ENCODE results near the gene CAPZB. TPM values are rescaled to one million over a fixed set of nuclear protein-coding genes. Genes with fewer than 3 reads are reported as not detected.

Gene CAPZB
- total RNA-seq, 4 donors from 2014 or later: 127 to 404 (median 136) TPM

GRCh38 chr1:19401535-19401889 is 83.8 kb downstream of the CAPZB start:
- TF ChIP-seq POLR2AphosphoS5 (IDR thresholded peaks at IDR 0.05): no peak
- TF ChIP-seq POLR2A (IDR thresholded peaks at IDR 0.05): no peak
- TF ChIP-seq EP300 (IDR thresholded peaks at IDR 0.05; ENCODE audit: low read depth): no peak
- TF ChIP-seq CTCF (IDR thresholded peaks at IDR 0.05): no peak

GRCh38 chr1:19400875-19401534 is 84.3 kb downstream of the CAPZB start:
- Histone ChIP-seq H3K4me3 (no peak overlapping the region), H3K27ac (peak overlapping the region; percentile 59 to 77 (median 66)), H3K4me1 (peaks cover 31 to 73% (median 40%) of the 10 kb centered on the region in 4 donors), H3K9me3 (no peaks in the 10 kb centered on the region), H3K36me3 (no peaks in the 10 kb centered on the region), H3K27me3 (no peaks in the 10 kb centered on the region)
- DNase-seq: no peak
- in situ Hi-C loops (cut with MboI; ENCODE audit: low pct_ligation_motif_present in 1 of 4, low pct_unique_long_range_greater_than_20kb in 1 of 4, low sequenced_read_pairs in 3 of 4) (no loop called here), intact Hi-C loops (cut with DNase I; ENCODE audit: low total_unique reads) (no loop called here)
- 75 to 83% methylated on average over 3 to 7 of the region's 7 CpGs for WGBS, 2 donors (ENCODE audit: low coverage in 1 of 2)
- no peak for TF ChIP-seq POLR2AphosphoS5 (IDR thresholded peaks at IDR 0.05)
- no peak for TF ChIP-seq POLR2A (IDR thresholded peaks at IDR 0.05)
- no peak for TF ChIP-seq CTCF (IDR thresholded peaks at IDR 0.05)
- no peak for TF ChIP-seq EP300 (IDR thresholded peaks at IDR 0.05; ENCODE audit: low read depth)

More at GRCh38 chr1:19401535-19401889, 83.8 kb downstream of the CAPZB start:
- DNase-seq: no peak
- 59 to 63% methylated on average over 3 of the region's 3 CpGs for WGBS, 2 donors (ENCODE audit: low coverage in 1 of 2)
- Histone ChIP-seq H3K27me3 (no peaks in the 10 kb centered on the region), H3K4me1 (peaks cover 31 to 78% (median 40%) of the 10 kb centered on the region in 4 donors), H3K27ac (peak overlapping the region; percentile 59 to 77 (median 66)), H3K36me3 (no peaks in the 10 kb centered on the region), H3K9me3 (no peaks in the 10 kb centered on the region), H3K4me3 (no peak overlapping the region)
- intact Hi-C loops (cut with DNase I; ENCODE audit: low total_unique reads): no loop called here
- in situ Hi-C loops (cut with MboI; ENCODE audit: low pct_ligation_motif_present in 1 of 4, low pct_unique_long_range_greater_than_20kb in 1 of 4, low sequenced_read_pairs in 3 of 4): no loop called here

- intact Hi-C loops (cut with DNase I; ENCODE audit: low total_unique reads) (no loop called here), in situ Hi-C loops (cut with MboI; ENCODE audit: low pct_ligation_motif_present in 1 of 4, low pct_unique_long_range_greater_than_20kb in 1 of 4, low sequenced_read_pairs in 3 of 4) (no loop called here)
- Histone ChIP-seq H3K9me3 (no peaks in the 10 kb centered on the region), H3K27ac (peak overlapping the region; percentile 59 to 77 (median 66)), H3K4me3 (no peak overlapping the region), H3K4me1 (peaks cover 29 to 72% (median 42%) of the 10 kb centered on the region in 4 donors), H3K27me3 (no peaks in the 10 kb centered on the region), H3K36me3 (no peaks in the 10 kb centered on the region)
- DNase-seq: no peak
- 70 to 80% methylated on average over 2 to 11 of the region's 11 CpGs for WGBS, 2 donors (ENCODE audit: low coverage in 1 of 2)
- TF ChIP-seq POLR2A (IDR thresholded peaks at IDR 0.05) (no peak), EP300 (IDR thresholded peaks at IDR 0.05; ENCODE audit: low read depth) (no peak), CTCF (IDR thresholded peaks at IDR 0.05) (no peak), POLR2AphosphoS5 (IDR thresholded peaks at IDR 0.05) (no peak)
These were observed 85.1 kb downstream of the CAPZB start for GRCh38 chr1:19400192-19400611.

GRCh38 chr1:19398309-19398760 is 87.0 kb downstream of the CAPZB start:
- Histone ChIP-seq H3K4me3 (no peak overlapping the region), H3K27me3 (no peaks in the 10 kb centered on the region), H3K36me3 (no peaks in the 10 kb centered on the region), H3K9me3 (no peaks in the 10 kb centered on the region), H3K27ac (peak overlapping the region; percentile 40 to 77 (median 63)), H3K4me1 (peaks cover 31 to 66% (median 45%) of the 10 kb centered on the region in 4 donors)
- WGBS, 2 donors (ENCODE audit: low coverage in 1 of 2): 83% methylated on average over 9 of the region's 9 CpGs; no CpG with 5 or more reads in 1 of the 2 donors
- intact Hi-C loops (cut with DNase I; ENCODE audit: low total_unique reads) (loop anchor here (5.0 kb wide), 1 partner anchor 84 kb away; no protein-coding TSS in a partner anchor), in situ Hi-C loops (cut with MboI; ENCODE audit: low pct_ligation_motif_present in 1 of 4, low pct_unique_long_range_greater_than_20kb in 1 of 4, low sequenced_read_pairs in 3 of 4) (loop anchor here in 2 of 4 donors (10.0 kb wide), 2 partner anchors 86 to 186 kb away; partner anchors contain the start of gene CAPZB (in 2 of the 2))
- DNase-seq: peak; percentile 39
- no peak for TF ChIP-seq EP300 (IDR thresholded peaks at IDR 0.05; ENCODE audit: low read depth)
- TF ChIP-seq POLR2AphosphoS5 (IDR thresholded peaks at IDR 0.05): peak; percentile 41 to 76 (median 76)
- peak in 4 of 5 experiments; percentile 13 to 45 (median 24) for TF ChIP-seq CTCF (IDR thresholded peaks at IDR 0.05)
- no peak for TF ChIP-seq POLR2A (IDR thresholded peaks at IDR 0.05)

Measured in transverse colon (tissue), 4 donors.